OCI-LY3 (cell line): ENCODE results near the gene GABRG3.

Source experiments
- EZH2phosphoT487 ChIP-seq: fragments of 200-600 bp; shearing (Covaris generic); IDR thresholded peaks from 2 replicates; pipeline ENCODE4 v1.6.1; 2018; ENCODE audit warnings: antibody characterized with exemption, mixed run types, low read depth
- TF ChIP-seq, protein P1 (sequence below): fragments of 200-600, 300-600 bp; sonication (generic); IDR thresholded peaks from 2 replicates; pipeline ENCODE4 v1.5.1; 2014; ENCODE audit warnings: antibody characterized with exemption, low read length, low read depth

DNA sequence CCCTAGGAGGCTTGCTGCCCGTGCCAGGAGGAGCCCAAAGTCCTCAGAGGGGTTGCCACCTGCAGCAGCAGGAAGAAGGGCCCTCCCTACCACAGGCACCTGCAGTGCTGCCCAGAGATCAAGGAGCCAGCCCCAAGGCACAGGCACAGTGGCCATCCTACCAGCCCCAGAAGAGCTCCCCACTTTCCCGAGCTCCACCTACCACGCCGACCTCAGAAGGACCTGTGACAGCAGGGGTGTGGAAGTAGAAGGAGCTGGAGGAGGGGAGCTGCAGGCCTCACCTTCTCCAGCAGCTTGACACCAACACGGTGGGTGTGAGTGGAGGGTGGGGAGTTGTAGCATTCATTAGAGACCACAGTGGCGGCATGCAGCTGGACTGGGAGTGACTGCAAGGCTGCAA is 485.8 kb downstream of the GABRG3 start:
- TF ChIP-seq, protein P1, sequence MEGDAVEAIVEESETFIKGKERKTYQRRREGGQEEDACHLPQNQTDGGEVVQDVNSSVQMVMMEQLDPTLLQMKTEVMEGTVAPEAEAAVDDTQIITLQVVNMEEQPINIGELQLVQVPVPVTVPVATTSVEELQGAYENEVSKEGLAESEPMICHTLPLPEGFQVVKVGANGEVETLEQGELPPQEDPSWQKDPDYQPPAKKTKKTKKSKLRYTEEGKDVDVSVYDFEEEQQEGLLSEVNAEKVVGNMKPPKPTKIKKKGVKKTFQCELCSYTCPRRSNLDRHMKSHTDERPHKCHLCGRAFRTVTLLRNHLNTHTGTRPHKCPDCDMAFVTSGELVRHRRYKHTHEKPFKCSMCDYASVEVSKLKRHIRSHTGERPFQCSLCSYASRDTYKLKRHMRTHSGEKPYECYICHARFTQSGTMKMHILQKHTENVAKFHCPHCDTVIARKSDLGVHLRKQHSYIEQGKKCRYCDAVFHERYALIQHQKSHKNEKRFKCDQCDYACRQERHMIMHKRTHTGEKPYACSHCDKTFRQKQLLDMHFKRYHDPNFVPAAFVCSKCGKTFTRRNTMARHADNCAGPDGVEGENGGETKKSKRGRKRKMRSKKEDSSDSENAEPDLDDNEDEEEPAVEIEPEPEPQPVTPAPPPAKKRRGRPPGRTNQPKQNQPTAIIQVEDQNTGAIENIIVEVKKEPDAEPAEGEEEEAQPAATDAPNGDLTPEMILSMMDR, result no peak
- no peak for TF ChIP-seq EZH2phosphoT487
